ENCODE results near the gene OPTN.

DNA sequence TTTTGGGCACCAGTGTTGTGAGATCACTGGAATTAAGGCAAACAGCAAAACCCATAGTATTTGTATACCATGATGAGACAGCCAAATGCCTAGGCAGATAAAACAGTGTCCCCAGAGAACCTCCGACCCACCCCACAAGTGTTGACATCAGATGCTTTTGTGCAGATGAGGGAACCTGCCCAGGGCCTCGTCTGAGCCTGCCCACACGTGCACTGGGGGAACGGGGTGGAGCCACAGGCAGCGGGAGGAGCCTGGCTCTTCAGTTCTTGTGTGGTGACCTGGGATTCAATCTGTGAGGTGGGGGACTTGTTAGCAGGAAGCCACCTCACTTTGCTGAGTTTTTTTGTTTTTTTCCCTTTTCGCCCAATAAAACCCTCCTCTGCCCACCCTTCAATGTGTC, 33.4 kb upstream of the OPTN start:
- TF ChIP-seq EZH2 (IDR thresholded peaks at IDR 0.05; ENCODE audit: borderline replicate concordance, low read length): no peak
- TF ChIP-seq, protein P1, sequence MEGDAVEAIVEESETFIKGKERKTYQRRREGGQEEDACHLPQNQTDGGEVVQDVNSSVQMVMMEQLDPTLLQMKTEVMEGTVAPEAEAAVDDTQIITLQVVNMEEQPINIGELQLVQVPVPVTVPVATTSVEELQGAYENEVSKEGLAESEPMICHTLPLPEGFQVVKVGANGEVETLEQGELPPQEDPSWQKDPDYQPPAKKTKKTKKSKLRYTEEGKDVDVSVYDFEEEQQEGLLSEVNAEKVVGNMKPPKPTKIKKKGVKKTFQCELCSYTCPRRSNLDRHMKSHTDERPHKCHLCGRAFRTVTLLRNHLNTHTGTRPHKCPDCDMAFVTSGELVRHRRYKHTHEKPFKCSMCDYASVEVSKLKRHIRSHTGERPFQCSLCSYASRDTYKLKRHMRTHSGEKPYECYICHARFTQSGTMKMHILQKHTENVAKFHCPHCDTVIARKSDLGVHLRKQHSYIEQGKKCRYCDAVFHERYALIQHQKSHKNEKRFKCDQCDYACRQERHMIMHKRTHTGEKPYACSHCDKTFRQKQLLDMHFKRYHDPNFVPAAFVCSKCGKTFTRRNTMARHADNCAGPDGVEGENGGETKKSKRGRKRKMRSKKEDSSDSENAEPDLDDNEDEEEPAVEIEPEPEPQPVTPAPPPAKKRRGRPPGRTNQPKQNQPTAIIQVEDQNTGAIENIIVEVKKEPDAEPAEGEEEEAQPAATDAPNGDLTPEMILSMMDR (IDR thresholded peaks at IDR 0.05; ENCODE audit: low read length): no peak

All from OCI-LY1 (cell line).